Smooth muscle cell (in vitro differentiated cells): ENCODE measurements around the gene PUSL1. TPM values are rescaled to one million over a fixed set of nuclear protein-coding genes. Genes with fewer than 3 reads are reported as not detected.

Source experiments
- DNase-seq: peaks from one replicate; lab custom pipeline; 2025; ENCODE audit not compliant: unreplicated experiment; lab: John Stamatoyannopoulos, UW
- H2AFZ ChIP-seq: fragments of 200-600 bp; sonication (generic); 2 replicates; pipeline ENCODE4 v1.6.0; 2016; ENCODE audit warnings: antibody characterized with exemption, low read depth, mild to moderate bottlenecking
- H3F3A ChIP-seq: fragments of 200-600 bp; sonication (generic); 2 replicates; pipeline ENCODE4 v1.6.0; 2017; ENCODE audit warnings: antibody characterized with exemption, low read depth
- H3K27ac ChIP-seq: fragments of 200-600 bp; sonication (generic); 2 replicates; pipeline ENCODE4 v1.5.1; 2016; ENCODE audit warnings: low read depth, mild to moderate bottlenecking
- H3K27me3 ChIP-seq: fragments of 200-600 bp; sonication (generic); 2 replicates; pipeline ENCODE4 v1.6.1; 2016; ENCODE audit warnings: low read depth, mild to moderate bottlenecking
- H3K36me3 ChIP-seq: fragments of 200-600 bp; sonication (generic); 2 replicates; pipeline ENCODE4 v1.5.1; 2016; ENCODE audit warnings: low read depth
- H3K4me1 ChIP-seq: fragments of 200-600 bp; sonication (generic); 2 replicates; pipeline ENCODE4 v1.5.1; 2016; ENCODE audit warnings: low read depth
- H3K4me2 ChIP-seq: fragments of 200-600 bp; sonication (generic); 2 replicates; pipeline ENCODE4 v1.6.0; 2016; ENCODE audit warnings: mild to moderate bottlenecking
- H3K4me3 ChIP-seq: fragments of 200-600 bp; sonication (generic); 2 replicates; pipeline ENCODE4 v1.5.1; 2016; ENCODE audit warnings: mild to moderate bottlenecking
- H3K79me2 ChIP-seq: fragments of 200-600 bp; sonication (generic); 2 replicates; pipeline ENCODE4 v1.6.0; 2016; ENCODE audit warnings: low read depth, mild to moderate bottlenecking
- H3K9ac ChIP-seq: fragments of 200-600 bp; sonication (generic); 2 replicates; pipeline ENCODE4 v1.6.0; 2016; ENCODE audit warnings: low read depth
- H3K9me3 ChIP-seq: fragments of 200-600 bp; sonication (generic); replicated peaks from 2 replicates; pipeline ENCODE4 v1.5.1; 2016; ENCODE audit warnings: low read depth
- H4K20me1 ChIP-seq: fragments of 200-600 bp; sonication (generic); 2 replicates; pipeline ENCODE4 v1.6.0; 2016; ENCODE audit warnings: low read depth
- CTCF ChIP-seq: fragments of 200-600 bp; sonication (generic); IDR thresholded peaks from 2 replicates; pipeline ENCODE4 v1.5.1; 2017; ENCODE audit warnings: borderline replicate concordance, mild to moderate bottlenecking, antibody characterized with exemption; ENCODE audit not compliant: insufficient read depth, poor library complexity, severe bottlenecking
- WGBS: methylation state at CpG from one replicate; pipeline ENCODE4 v1.1.7; 2016; ENCODE audit warnings: low lambda C conversion rate; 5-methylcytosine and 5-hydroxymethylcytosine counted together
- polyA plus RNA-seq: library from polyadenylated mRNA; unstranded; fragments of >200 nt; fragmentation: Nextera tagmentation; extraction: Ambion mirVana; gene quantifications from 2 replicates; pipeline ENCODE4 v1.2.1, GENCODE V29; 2016
- total RNA-seq: library from RNA; depleted of rRNA; stranded (reverse); fragments of >200 nt; gene quantifications from 2 replicates; pipeline ENCODE4 v1.2.3, GENCODE V29; 2014

PUSL1 gene
- total and polyA plus RNA-seq, 2 experiments from 2014 or later = 16.7 to 31.4 TPM

GRCh38 chr1:1287288-1288110, 20.9 kb upstream of the PUSL1 start:
- Histone ChIP-seq H3K27ac (no peak overlapping the region), H3K4me1 (no peaks in the 10 kb centered on the region), H3F3A (no peaks in the 10 kb centered on the region), H2AFZ (no peak overlapping the region), H3K27me3 (no peaks in the 10 kb centered on the region), H3K9ac (no peak overlapping the region), H3K9me3 (no peaks in the 10 kb centered on the region), H3K79me2 (no peaks in the 10 kb centered on the region), H4K20me1 (no peaks in the 10 kb centered on the region), H3K4me2 (no peak overlapping the region), H3K36me3 (no peaks in the 10 kb centered on the region), H3K4me3 (no peak overlapping the region)
- no peak for DNase-seq
- no peak for TF ChIP-seq CTCF
- 95% methylated on average over 39 of the region's 46 CpGs for WGBS

GRCh38 chr1:1290238-1290731, 18.1 kb upstream of the PUSL1 start:
- 59% methylated on average over 15 of the region's 15 CpGs for WGBS
- no peak overlapping the region for H2AFZ ChIP-seq
- no peaks in the 10 kb centered on the region for H3K9me3 ChIP-seq
- H3K27me3 ChIP-seq = no peaks in the 10 kb centered on the region
- no peaks in the 10 kb centered on the region for H3K79me2 ChIP-seq
- H3K4me2 ChIP-seq = no peak overlapping the region
- DNase-seq = peak; percentile 11
- H4K20me1 ChIP-seq = peaks cover 6% of the 10 kb centered on the region
- no peak overlapping the region for H3K27ac ChIP-seq
- no peak overlapping the region for H3K4me3 ChIP-seq
- H3K4me1 ChIP-seq = no peaks in the 10 kb centered on the region
- peak; percentile 52 for TF ChIP-seq CTCF
- H3K36me3 ChIP-seq = no peaks in the 10 kb centered on the region
- no peaks in the 10 kb centered on the region for H3F3A ChIP-seq
- no peak overlapping the region for H3K9ac ChIP-seq

DNA sequence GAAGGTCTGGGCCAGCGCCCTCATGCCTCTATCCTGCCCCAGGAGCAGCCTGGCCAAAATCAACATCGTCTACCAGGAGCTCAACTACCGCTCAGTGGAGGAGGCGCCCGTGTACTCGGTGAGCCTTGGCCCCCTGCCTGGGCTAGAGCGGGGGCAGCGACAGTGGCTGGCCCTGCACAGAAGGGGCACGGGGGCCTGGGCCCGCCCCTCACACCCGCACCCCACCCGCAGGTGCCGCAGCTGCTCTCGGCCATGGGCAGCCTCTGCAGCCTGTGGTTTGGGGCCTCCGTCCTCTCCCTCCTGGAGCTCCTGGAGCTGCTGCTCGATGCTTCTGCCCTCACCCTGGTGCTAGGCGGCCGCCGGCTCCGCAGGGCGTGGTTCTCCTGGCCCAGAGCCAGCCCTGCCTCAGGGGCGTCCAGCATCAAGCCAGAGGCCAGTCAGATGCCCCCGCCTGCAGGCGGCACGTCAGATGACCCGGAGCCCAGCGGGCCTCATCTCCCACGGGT, 17.3 kb upstream of the PUSL1 start:
- 86% methylated on average over 25 of the region's 28 CpGs for whole genome bisulfite sequencing

More for the DNA sequence above, 17.3 kb upstream of the PUSL1 start:
- Histone ChIP-seq H3K27ac (no peak overlapping the region), H3K27me3 (no peaks in the 10 kb centered on the region), H3K79me2 (no peaks in the 10 kb centered on the region), H3F3A (no peaks in the 10 kb centered on the region), H3K4me2 (no peak overlapping the region), H3K9me3 (no peaks in the 10 kb centered on the region), H3K4me3 (no peak overlapping the region), H3K36me3 (no peaks in the 10 kb centered on the region), H3K9ac (no peak overlapping the region), H2AFZ (no peak overlapping the region), H4K20me1 (peaks cover 6% of the 10 kb centered on the region), H3K4me1 (no peaks in the 10 kb centered on the region)
- TF ChIP-seq CTCF = no peak
- no peak for DNase-seq
